NCI-H526 treated with DMSO at 0.1 percent for 48 hours (cell line): Measurements from ENCODE around the gene KCNH2.

Experiments
- DNase-seq: peaks from one replicate; lab custom pipeline; 2025; lab: John Stamatoyannopoulos, UW

Gene KCNH2

GRCh38 chr7:150947761-150948651 lies 30.1 kb downstream of the KCNH2 start:
- DNase-seq = no peak

- no peak for DNase-seq
Measured at GRCh38 chr7:150947241-150947745, 30.8 kb downstream of the KCNH2 start.

DNA sequence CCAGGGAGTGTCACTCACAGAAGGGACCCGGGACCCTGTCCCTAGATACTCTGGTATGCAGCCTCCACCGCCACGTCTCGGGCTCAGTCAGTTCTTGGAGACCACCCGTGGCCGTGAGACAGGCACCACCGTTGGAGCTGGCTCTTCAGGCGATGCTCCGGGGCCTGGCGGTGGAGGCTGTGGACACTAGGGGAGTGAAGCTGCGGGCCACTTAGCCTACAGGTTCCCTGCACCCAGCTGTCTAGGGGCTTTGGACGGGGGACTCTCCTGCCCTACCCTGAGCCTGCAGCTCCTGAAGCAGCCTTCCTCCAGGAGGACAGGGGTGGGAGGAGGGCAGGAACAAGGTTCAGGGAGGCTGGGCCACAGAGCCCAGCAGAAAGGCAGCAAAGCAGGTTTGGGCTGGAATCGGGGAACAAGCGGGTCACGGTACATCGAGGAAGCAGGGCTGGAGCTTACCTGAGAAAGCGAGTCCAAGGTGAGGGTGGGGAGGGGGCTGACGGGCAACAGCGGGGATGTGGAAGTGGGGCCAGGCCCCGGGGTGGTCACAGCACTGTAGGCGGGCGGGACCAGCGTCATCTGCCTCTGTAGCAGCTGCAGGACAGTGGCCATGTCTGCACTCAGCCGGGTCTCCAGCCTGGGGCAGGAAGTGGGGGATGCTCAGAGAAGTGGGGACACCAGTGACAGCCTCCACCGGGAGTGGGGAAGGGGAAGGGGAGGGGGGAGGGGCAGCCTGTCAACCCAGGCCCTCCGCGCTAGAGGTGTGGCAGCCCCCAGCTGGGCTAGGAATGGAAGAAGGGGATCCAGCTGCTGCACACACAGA lies 31.5 kb downstream of the KCNH2 start:
- no peak for DNase-seq

- no peak for DNase-seq
Measured at GRCh38 chr7:150945853-150946420, 32.2 kb downstream of the KCNH2 start.

DNA sequence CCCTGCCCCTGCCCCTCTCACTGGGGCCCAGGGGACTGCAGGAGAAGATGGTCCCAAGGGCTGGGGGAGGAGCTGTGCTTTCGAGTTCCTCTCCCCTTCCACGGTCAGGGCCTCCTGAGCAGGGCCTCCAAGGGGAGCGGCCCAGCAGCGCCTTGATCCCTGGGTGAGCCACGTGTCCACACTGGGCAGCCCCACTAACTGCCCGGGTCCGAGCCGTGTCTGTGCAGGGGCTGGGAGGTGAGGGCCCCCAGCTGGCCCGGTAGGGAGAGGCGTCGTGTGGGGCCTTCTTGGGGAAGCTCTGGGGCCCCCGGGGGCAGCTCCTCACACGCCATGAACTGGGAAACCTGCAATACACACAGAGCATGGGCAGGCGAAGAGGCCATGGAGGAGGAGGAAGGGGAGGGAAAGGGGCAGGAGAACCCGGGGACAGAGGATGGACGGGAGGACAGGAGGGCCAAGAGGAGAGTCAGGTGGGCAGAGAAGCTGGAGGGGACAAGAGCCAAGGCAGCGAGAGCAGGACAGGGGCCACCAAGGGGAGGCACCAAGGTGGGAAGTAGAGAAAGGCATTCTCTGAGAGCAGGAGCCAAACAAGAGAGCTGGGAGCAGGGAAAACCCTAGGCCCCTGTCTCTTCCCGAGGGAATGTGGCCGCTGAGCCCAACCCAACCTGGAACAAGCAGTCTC lies 32.8 kb downstream of the KCNH2 start:
- DNase-seq = no peak

DNA sequence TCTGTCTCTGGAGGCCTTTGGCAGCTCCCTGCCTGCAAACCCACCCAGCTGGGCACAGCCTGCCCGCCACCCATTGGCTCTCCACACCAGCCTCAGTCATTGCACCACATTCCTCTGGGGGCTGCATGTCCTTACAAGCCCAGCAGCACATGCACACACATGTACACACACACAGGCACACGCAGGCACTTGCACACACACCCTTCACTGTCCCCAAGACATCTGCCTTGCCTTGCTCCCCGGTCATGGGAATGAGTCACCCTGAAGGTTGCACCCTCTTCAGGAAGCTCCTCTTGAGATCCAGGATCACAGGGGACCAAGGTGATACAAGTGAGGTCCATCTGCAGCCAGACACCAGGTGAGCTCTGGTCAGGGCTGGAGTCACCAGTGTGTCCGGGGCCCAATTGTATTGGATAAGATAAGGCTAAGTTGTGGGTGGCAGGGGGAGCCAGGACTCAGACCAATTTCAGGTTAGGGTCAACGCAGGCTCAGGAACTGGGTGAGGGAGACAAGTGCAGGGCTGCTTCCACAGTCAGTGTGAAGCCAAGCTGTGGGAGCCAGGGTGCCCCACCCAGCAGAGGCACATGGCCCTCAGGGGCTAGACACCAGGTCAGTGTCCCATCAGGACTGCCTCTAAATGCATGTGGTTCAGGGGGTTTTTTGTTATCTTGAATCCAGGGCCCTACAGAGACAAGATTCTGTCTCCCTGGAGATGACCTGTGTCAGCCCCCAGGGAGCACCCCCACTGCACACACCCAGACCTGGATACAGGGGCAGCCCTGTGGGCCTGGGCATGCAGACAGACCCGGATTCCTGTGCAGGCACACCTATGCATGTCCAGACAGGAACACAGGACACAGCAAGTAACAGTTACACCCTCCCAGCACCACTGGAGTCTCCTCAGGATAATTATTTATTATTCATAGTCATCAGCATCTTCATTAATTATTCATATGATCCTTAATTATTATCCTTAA lies 33.8 kb downstream of the KCNH2 start:
- no peak for DNase-seq

DNA sequence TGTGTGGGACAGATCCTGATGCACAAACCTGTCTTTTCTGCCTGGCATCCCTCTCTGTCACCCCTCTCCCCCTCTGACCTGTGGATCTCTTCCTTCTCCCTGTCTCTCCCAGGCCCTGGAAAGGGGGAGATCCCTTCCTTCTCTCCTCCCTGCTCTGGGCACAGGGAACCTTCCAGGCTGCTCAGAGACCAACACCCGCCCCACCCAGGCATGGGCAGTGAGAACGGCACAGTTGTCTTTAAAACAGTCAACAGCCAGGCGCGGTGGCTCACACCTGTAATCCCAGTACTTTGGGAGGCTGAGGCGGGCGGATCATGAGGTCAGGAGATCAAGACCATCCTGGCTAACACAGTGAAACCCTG lies 34.7 kb downstream of the KCNH2 start:
- no peak for DNase-seq

- DNase-seq = no peak
Measured at GRCh38 chr7:150942591-150943452, 35.3 kb downstream of the KCNH2 start.

DNA sequence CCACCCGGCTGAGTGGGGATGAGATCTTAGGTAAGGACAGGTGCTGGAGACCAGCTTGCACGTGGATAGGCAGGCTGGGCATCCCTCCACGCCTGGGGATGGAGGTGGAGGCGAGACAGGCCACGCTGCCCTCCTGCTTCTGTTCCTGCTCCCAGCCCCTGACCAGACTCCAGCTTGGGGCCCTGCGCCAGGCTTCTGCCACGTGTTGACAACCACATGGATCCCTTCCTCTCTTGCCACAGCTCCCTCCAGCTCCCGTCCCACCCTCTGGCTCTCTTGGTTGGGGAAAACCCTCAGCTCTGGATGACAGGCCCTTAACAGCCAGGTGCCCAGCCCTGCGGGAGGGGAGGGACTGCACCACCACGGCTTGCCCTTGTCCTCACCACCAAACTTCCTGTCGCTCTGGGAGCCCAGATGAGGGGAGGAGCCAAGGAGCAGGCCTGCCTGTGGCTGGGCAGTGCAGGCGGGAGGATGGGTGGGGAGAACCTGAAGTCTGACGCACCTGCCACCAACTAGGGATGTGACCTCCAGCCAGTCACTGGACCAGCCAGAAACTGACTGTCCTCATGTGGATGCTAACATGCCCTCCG lies 36.0 kb downstream of the KCNH2 start:
- DNase-seq = peak; percentile 9

- DNase-seq = peak; percentile 55
Measured at GRCh38 chr7:150941351-150942000, 36.6 kb downstream of the KCNH2 start.

DNA sequence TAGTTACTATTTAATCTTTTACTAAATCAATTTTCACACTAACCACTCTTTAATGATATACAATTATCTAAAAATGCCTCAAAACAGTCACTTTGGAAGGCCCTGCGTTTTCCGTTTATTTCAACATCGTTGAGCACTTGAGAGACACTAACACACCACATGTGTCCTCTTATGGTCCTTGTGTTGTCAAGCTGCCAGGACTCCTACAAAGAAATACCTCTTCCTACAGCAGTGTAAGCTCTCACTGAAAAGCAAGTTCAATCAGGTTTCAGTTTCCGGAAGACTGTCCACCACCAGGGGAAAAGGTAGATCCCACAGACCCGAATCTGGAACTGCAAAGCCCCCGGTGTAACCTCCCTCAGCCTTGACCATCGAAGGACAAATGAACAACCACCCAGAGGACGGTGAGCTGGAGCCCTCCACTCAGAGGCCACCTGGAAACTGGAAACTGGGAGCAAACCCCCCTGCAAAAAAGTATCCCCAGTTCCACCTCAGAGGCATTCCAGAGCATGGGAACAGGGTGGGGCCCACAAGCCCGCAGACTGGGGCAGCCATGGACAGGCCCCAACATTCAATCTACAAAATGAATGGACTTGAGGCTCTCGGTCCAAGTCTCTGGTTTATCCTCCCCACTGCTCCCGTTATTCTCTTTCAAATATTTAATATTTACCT lies 37.6 kb downstream of the KCNH2 start:
- DNase-seq = no peak

GRCh38 chr7:150939466-150939865 lies 38.7 kb downstream of the KCNH2 start:
- DNase-seq = no peak

- DNase-seq = no peak
Measured at GRCh38 chr7:150939052-150939451, 39.1 kb downstream of the KCNH2 start.

DNA sequence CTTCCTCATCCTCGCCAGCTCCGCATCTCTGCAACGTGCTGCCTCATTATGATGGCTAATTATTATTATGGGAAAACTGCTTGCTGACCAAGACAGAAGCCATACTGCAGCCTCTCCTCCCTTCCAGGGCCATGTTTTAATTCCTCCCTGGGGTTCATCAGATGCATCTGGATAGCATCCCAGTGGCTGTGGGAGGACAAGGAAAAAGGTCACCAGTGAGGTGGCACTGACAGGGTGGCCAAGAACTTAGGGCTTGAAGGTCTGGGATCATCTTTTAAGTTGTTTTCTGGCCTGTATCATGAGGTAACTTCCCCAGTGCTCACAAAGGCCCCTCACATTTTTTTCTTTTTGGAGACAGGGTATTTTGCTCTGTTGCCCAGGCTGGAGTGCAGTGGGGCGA lies 39.6 kb downstream of the KCNH2 start:
- DNase-seq = no peak

DNA sequence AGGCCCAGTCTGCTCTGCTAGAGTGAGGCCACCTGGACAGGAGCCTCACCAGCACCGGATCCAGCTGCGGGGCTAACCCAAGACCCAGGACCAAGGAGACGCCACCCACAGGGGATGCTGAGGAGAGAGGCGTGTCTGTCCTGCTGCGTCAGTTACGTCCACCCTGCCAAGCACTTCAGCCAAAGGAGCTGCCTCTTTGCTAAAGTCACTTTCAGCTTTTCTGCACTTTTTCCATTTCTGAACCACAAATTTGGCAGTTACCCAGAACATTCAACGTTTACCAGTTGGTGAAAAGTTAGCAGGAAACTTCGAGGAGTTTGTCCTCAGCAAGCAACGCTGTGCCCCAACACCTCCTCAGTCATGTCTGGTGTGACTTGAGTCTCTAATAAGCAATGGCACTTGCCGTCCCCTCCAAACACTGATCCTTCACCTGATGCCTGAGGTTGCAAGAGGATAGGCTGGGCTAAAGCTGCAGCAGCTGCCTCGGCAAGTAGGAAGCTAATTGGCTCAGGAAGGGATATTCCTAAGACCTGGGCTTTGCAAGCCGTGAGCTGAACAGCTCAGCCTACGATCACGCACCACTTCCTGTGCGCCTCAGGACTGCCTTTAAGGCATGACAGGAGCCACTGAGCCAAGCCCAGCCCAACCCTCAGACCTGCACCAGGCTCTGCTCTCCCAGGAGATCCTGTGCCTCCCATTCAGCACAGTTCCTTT lies 40.1 kb downstream of the KCNH2 start:
- DNase-seq = no peak

DNA sequence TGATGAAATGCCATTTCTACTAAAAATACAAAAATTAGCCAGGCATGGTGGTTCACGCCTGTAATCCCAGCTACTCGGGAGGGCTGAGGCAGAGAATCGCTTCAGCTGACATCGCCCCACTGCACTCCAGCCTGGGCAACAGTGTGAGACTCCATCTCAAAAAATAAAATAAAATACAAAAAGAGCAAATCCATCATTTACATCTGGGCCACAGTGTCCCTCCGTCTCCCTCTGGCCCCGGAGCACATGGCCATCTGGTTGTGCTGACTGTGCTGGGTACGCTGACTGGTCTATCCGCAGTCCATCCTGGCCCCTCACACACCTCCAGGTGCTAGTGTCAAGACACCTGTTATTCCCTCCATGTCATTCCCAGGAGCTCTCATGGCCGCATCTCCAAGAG lies 42.1 kb downstream of the KCNH2 start:
- DNase-seq = no peak

DNA sequence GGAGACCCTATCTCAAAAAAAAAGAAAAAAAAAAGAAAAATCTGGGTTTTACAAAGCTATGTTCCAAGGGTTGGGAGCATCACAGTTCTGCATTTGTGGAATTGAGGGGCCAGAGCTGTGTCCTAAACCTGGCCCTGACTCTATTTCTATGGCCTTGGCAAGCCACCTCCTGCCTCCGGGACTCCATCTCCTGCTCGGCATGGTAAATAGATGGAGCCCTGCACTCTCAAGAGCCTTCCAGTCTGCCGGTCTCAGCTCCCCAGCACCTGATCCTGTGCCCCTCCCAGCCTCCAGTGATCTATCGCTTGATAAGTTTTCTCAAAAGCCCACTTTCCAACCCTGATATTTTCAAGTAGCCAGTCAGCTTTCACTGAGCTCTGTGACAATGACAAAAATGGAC lies 43.0 kb downstream of the KCNH2 start:
- no peak for DNase-seq
